ENCODE data around the gene PLBD1.

Gene PLBD1

GRCh38 chr12:14505626-14506596, 61.8 kb downstream of the PLBD1 start:
- DNase-seq, result no peak

GRCh38 chr12:14495326-14495725, 72.4 kb downstream of the PLBD1 start:
- no peak for DNase-seq

- no peak for DNase-seq
Measured at GRCh38 chr12:14482886-14483285, 84.8 kb downstream of the PLBD1 start.

GRCh38 chr12:14482361-14482760, 85.3 kb downstream of the PLBD1 start:
- DNase-seq, result no peak

GRCh38 chr12:14481201-14481600, 86.5 kb downstream of the PLBD1 start:
- no peak for DNase-seq

- DNase-seq, result no peak
Measured at GRCh38 chr12:14479004-14479403, 88.7 kb downstream of the PLBD1 start.

GRCh38 chr12:14473707-14474287, 93.9 kb downstream of the PLBD1 start:
- DNase-seq, result no peak

- DNase-seq, result no peak
Measured at GRCh38 chr12:14471497-14471896, 96.2 kb downstream of the PLBD1 start.

- DNase-seq, result no peak
Measured at GRCh38 chr12:14460212-14460841, 107.4 kb downstream of the PLBD1 start.

GRCh38 chr12:14454098-14454907, 113.4 kb downstream of the PLBD1 start:
- DNase-seq, result no peak

All from right kidney (tissue), 1 donor.